ENCODE results near the gene CYP4F8.
"Not testable (repeated sequence)": the region's sequence is repeated elsewhere in the genome, so short reads cannot be mapped to it uniquely, and the experiment has no call there.

CYP4F8 gene

GRCh38 chr19:15644816-15645215 is 29.8 kb downstream of the CYP4F8 start:
- DNase-seq = no peak

GRCh38 chr19:15649526-15649925 is 34.5 kb downstream of the CYP4F8 start:
- DNase-seq = no peak

GRCh38 chr19:15650123-15650522 is 35.1 kb downstream of the CYP4F8 start:
- not testable (repeated sequence) for DNase-seq

GRCh38 chr19:15651791-15652190 is 36.8 kb downstream of the CYP4F8 start:
- DNase-seq = no peak

GRCh38 chr19:15652559-15653278 is 37.7 kb downstream of the CYP4F8 start:
- DNase-seq = no peak

- no peak for DNase-seq
Measured at GRCh38 chr19:15656467-15656866, 41.4 kb downstream of the CYP4F8 start.

- DNase-seq = no peak
Measured at GRCh38 chr19:15663247-15663646, 48.2 kb downstream of the CYP4F8 start.

- DNase-seq = no peak
Measured at GRCh38 chr19:15666186-15666585, 51.2 kb downstream of the CYP4F8 start.

- no peak for DNase-seq
Measured at GRCh38 chr19:15666883-15667282, 51.9 kb downstream of the CYP4F8 start.

GRCh38 chr19:15669440-15669839 is 54.4 kb downstream of the CYP4F8 start:
- DNase-seq = no peak

- DNase-seq = no peak
Measured at GRCh38 chr19:15669891-15670290, 54.9 kb downstream of the CYP4F8 start.

GRCh38 chr19:15671237-15671821 is 56.3 kb downstream of the CYP4F8 start:
- no peak for DNase-seq

- DNase-seq = no peak
Measured at GRCh38 chr19:15671891-15672579, 57.0 kb downstream of the CYP4F8 start.

- peak; percentile 75 for DNase-seq
Measured at GRCh38 chr19:15672580-15673175, 57.7 kb downstream of the CYP4F8 start, which contains the start of gene CYP4F12. TSS of gene CYP4F12 (plus strand) at chr19:15673087. CDS start at chr19:15673530, 443 bp downstream.

- peak; percentile 14 for DNase-seq
Measured at GRCh38 chr19:15673176-15673654, 58.2 kb downstream of the CYP4F8 start.

GRCh38 chr19:15675560-15675959 is 60.5 kb downstream of the CYP4F8 start:
- no peak for DNase-seq

- DNase-seq = no peak
Measured at GRCh38 chr19:15679089-15679488, 64.1 kb downstream of the CYP4F8 start.

- DNase-seq = not testable (repeated sequence)
Measured at GRCh38 chr19:15679865-15680264, 64.8 kb downstream of the CYP4F8 start.

Measured in RPMI8226 (cell line).